ENCODE results near the gene OLIG2.

DNA sequence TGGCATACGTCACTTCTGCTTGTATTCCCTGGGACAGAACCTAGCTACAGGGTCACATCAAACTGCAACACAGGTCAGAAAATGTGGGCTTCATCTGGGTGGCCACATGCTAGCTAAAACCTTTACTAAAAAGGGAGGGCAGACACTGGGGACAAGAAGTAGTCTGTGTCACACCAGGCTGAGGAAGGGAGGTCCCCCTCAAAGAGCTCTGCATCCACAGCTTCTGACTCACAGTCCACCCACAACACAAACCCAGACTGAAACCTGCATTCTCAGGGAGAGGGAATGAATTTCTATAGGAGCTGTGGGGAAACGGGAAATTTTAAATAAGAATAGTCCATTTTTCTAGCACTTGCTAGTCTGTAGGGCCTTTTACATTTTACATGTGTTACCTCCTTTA is 16.2 kb downstream of the OLIG2 start:
- no peak for TF ChIP-seq POLR2AphosphoS5 (IDR thresholded peaks at IDR 0.05; ENCODE audit: low read depth)
- TF ChIP-seq CTCF (IDR thresholded peaks at IDR 0.05; ENCODE audit: insufficient read depth, low read length), result no peak
- TF ChIP-seq GABPA (IDR thresholded peaks at IDR 0.05; ENCODE audit: low read depth), result no peak
- no peak for TF ChIP-seq REST (IDR thresholded peaks at IDR 0.05; ENCODE audit: insufficient replicate concordance, low read depth)
